GM18511 (cell line): Measurements from ENCODE around the gene GFRA4.

Experiments used
- ATAC-seq: cut with Tn5 transposase; IDR thresholded peaks from one replicate; pipeline ENCODE4 v1.9.1; 2021; ENCODE audit warnings: mild to moderate bottlenecking, moderate library complexity; ENCODE audit not compliant: unreplicated experiment

GFRA4 gene

DNA sequence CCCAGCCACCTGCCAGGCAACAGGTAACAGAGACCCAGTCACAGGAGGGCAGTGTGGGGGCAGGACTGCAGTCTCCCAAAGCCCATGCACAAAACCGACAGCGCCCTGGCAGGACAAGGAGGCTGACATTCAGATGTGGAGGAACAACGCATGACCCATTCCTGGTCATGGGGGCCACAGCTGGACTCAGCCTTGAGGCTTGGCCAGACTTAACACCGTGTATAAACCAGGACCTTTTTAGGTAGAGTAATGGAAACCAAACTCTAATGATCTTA is 8.1 kb downstream of the GFRA4 start:
- no peak for ATAC-seq

DNA sequence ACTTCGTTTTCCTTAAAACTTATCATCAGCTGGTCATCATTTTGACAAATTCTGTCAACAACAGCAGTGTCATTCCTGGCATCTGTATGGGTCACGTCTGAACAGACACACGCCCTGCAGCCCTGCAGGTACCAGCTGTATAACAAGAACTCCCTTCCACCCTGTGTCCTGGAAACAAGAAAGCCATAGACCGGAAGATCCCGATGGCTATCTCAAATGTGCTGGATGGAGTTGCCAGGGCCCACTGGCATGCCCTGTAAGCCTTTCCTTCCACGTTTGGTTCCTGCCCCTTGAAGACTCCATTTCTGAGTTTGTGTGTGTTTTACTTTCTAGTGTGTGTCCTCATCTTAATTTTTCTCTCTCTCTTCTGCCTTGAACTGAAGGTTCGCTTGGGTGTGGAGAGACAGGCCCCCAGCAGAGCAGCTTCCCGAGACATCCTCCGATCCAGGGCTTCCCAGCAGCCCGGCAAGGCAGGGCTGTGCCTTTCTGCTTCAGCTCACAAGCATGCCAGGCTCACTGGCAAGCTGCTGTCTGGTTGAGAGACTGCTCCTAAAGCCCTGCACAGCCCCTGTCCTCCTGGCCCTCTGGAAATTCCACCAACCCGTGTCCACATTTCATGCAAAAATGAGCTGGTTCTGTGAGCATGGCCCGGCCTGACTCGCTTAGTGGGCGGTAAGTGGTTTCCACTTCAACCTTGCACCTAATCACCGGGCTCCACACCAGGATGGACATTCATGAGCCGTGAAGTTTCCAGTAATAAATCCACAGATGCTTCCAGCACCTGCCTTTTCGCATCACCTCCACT is 8.7 kb downstream of the GFRA4 start:
- no peak for ATAC-seq

DNA sequence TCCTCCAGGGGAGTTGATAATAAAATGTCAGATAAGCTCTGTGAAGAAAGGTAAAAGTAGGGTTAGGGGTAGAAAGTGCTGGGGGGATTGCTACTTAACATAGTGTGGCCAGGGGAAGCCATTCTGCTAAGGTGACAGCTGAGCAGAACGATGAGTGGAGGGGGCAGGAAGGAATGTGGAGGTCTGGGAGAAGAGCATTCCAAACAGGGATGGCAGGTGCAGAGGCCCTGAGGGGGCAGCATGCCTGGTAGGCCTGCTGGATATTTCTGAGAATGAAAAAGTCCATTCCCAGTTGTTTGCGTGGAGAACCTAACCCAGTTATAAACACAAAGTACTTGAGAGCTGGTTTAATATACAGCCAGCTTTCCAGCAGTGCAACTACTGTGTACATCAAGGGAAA is 9.3 kb downstream of the GFRA4 start:
- no peak for ATAC-seq

DNA sequence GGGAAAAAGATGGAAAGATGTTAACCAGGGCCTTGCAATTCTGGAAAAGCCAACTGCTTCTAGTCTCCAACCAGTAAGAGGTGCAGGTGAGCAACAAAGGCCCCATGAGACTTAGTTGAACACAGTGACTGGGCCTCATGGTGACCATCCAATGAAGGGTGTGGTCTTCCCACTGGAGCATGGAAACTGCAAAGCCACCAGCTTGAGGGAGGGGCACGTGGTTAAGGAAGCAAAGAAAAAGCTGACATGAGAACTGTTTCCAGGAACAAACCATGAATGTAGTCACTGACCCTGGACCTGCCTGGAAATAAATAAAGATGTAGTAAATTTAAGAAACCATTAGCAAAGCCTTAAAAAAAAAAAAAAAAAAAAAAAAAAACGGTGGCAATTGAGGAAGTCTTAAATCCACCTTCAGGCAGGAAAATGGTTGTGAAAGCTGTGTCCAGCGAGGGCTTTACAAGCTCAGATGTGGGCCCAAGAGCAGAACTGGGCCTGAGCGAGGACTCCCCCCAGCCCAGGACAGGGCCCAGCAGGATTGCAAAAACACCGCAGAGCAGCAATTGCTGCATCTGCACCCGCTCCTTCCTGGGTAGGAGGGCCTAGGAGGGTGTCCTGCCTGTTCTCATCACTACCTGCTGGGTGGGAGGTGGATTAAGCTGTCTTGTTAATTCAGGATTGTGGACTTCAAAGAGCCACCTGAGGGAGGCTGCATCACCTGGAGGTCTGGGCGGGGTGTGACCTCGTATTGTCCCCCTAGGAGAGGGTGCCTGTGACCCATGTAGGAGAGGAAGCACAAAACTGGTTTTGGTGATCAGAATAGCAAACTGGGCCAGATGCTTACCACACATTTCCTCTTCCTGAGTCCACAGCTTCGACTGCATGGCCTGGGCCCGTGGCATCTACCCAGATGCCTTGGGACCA is 10.3 kb downstream of the GFRA4 start:
- no peak for ATAC-seq

DNA sequence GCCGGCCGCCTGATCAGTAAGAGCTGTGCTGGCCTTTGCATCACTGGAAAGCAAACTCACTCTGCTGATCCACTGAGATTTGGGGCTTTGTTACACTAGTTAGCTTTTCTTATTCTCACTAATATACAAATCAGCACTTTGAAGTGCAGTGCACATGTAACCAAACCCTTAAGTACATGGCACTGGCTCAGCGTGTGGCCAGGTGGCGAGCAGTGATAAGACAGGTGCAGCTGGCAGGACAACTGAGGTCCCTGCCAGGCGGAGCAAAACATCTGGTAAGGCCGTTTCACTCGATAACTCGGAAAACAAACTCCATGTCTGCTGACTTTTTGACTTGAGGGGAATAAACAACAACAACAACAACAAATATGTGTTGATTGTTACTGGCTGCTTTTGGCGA is 11.0 kb downstream of the GFRA4 start:
- no peak for ATAC-seq

DNA sequence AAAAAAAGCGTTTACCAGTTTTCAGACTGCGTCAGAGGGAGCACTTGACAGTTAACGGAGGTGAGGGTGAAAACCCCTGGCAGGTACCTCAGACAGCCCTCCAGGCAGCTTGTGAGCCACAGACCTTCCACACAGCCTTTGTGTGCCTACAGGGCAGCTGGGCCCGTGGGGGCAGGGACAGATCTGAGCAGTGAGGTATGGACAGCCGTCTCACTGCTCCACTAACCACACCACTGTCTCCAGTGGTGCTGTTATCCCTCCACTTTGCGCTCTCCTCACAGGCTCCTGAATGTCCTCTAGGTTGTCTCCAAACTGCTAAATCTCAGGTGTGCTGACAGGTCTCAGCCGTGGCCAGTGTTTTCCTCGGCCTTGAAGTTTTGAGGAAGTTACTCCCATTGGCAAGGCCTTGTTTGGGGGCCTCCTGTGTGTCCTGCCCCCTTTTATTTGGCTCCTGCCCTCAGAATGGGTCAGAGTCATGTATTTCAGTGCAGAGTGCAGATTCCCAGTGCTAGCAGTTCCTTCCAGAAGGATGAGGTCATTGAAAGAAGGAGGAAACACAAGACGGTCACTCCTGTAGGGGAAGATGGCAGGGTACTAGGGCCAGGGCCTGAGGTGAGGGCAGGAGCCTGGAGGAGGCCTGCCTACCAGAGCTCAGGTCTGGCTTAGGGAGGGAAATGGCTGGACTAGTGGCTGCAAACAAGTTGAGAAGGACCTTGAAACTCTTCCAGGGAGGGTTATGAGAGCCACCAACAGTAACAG is 11.8 kb downstream of the GFRA4 start:
- no peak for ATAC-seq

DNA sequence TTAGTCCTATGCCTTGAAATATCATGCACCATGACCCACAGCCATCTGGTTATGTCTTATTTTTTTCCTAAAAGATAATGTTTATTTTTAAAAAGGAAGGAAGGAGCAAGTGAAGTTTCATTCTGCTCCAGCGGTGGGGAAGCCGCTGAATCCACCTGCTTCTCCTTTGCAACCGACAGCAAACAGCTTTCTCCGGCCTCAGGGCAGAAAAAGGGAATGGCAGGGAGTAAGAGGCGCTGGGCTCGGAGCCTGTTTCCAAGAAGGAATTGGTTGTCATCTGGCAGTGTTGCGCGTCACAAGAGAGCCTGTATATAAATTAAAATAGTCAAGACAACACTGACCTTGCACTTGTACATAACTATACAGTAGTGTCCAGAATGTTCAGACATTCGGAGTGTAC is 14.2 kb downstream of the GFRA4 start:
- ATAC-seq: no peak

DNA sequence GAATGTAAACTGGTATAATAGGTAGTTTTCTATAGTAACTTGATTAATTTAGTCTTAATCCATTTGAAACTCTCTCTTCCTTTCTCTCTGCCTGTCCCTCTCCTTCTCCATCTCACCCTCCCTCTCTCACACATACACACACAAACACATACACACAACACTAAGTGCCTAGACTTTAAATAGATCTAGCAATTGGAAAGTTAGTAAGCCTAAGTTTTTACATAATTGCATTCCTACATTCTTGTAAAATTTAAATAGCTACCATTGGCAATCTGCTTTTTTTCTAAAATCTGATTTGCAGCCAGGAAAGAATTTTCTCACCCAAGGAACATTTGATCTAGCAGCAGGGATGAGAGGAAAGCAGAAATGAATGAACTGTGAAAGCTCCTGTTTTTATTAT is 15.7 kb downstream of the GFRA4 start:
- ATAC-seq: no peak

DNA sequence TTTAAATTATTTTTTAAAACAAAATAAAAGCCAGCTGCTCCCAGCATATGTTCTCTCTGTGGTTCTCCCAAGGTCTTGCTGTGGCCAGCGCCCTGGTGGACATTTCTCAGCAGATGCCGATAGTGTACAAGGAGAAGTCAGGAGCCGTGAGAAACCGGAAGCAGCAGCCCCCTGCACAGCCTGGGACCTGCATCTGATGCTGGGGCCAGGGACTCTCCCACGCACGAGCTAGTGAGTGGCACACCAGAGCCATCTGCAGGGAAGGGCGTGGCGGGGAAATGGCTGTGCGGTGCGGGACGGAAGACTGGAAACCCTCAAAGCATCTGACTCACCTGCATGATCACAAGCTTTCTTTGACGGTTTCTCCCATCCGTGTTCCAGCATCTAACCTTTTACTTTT is 16.5 kb downstream of the GFRA4 start:
- no peak for ATAC-seq

DNA sequence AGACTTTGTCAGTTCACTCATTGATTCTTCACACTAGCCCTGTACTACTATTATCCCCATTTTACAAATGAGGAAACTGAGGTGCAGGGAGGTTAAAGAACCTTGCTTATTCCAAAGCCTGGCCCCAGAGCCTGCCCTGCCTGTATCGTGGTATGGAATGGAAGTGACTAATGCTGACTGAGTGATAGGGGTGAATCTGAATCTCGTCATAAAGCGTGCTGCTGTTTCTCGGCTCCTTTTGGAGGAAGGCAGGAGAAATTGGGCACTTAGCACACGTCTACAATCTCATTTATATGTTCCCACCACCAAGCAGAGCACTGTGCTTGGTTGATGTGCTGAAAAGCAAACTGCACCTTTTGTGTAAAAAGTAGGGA is 17.1 kb downstream of the GFRA4 start:
- ATAC-seq: no peak

DNA sequence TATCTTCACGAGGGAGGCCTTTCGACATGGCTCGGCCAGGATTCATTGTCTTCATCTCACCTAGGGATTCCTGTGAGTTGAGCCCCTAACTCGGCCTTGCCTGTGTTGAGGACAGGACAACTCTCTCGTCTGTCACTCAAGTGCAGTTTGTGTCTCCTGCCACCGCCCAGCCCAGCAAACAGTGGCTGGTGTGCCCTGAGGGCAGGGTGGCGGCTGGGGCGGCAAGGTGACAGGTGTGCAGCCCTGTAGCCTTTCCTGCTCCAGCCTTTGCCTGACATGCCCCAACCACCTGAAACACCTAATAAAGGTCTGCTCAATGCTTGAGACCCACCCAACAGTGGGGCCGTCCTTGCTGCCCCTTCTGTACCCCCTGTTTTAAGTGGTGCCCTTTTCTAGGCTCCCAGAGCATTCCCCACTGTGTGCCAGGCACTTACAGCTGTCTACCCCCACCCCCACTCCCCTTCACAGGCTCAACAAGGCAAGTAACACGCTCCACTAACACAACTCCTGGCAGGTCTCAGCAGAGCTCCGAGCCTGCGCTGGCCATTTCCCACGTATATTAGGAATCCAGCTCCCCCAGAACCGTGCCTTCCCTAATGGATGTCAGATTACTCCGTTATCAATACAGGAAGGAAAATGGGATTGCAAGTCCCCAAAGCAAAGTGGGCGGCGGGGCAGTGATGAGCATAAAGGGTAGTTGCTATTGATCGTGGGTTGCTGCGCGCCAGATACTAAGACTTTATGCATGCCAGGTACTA is 17.7 kb downstream of the GFRA4 start:
- no peak for ATAC-seq

DNA sequence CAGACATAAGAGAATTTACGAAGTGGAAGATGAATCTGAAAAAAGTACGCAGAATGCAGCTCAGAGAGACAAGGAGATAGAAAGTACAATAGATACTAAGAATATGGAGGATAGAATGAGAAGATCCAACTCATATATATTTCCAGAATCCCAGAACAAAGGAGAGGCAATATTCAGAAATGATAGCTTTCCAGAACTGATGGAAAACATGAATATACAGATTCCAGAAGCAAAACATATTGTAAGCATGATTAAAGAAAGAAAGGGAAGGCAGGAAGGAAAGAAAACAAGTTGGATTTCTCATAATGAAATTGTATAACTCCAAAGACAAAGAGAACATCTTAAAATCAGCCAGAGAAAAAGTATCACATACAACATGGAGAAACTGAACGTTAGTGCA is 22.9 kb downstream of the GFRA4 start:
- no peak for ATAC-seq

DNA sequence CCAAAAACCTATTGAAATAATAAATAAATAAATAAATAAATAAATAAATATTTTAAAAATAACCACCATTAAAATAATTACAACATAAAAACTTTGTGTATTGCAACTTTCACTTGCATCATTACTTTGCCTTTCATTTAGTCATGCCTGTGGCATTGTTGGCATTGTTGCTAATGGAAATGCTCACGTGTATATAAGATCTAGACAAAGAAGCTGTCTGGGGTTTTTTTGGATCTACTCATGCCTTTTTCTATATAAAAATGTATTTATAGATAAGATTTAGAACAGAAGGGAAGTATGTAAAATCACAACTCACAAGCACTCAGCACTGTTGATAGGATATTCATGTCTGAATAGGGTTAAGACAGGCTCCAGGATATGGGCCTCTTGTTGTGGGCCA is 27.9 kb downstream of the GFRA4 start:
- no peak for ATAC-seq

DNA sequence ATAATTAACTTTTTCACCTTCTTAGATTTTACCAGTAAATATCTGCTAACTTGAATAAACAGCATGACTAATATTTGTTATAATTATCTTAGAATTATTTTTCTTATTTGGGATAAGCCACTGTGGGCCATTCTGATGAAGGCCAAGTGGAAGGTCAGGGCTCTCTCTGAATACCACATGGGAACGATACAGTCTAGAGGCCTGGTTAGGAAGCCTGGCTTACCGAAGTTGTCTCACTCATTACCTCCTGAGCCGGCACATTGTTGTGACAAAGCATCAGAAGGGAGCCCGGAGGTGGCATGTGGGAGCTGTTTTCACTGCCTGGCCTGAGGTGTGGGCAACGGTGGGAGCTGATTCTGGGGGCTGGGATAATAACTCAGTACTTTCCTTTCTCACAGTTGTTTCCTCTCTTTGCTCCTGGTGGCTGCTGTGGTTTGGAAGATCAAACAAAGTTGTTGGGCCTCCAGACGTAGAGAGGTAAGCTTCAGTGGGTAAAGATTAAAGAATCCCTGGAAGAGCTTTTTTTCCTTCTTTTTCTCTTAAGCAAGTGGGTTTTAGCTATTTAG is 29.2 kb downstream of the GFRA4 start:
- ATAC-seq: no peak

DNA sequence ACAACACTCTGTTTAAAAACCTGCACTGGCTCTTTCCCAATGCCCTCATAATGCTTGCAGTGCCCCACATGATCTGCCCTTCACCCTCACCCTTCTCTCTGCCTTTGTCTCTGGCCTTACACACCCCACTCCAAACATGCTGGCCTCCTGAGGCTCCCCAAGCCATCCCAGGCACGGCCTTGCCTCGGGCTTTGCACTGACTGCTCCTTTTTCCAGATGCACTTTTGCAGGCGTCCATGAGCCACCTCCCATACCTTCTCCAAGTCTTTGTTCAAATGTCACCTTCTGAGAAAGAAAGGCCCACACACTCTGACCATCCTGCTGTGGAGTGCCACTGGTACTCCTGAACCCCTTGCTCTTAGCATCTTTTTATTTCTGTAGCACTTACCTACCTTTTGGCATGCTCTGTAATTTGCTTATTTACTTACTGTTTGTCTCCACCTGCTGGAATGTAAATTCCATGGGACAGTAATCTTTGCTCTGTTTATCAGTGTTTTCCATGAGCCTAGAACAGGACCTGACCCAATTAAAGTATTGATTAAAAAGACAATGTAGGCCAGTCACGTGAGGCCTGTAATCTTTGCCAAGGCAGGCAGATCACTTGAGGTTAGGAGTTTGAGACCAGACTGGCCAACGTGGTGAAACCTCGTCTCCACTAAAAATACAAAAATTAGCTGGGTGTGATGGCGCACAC is 30.7 kb downstream of the GFRA4 start:
- ATAC-seq: no peak

DNA sequence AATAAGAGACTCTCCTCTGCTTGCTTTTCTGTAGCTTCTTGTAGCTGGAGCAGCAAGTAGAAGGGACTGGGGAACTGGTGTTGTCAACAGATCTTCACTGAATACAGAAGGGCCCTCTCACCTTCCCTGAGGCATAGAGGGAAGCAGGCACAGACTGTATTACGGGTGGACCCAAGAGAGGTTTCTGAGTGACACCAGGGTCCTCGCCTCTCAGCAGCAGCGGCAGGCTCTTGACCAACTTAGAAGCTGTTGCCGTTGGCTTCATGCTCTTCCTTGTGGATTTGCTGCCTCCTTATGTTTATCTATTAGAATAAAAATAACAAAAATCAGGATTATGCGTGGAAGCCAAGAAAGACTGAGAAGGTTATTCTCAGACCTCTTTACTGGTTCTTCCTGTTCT is 31.7 kb downstream of the GFRA4 start:
- no peak for ATAC-seq

DNA sequence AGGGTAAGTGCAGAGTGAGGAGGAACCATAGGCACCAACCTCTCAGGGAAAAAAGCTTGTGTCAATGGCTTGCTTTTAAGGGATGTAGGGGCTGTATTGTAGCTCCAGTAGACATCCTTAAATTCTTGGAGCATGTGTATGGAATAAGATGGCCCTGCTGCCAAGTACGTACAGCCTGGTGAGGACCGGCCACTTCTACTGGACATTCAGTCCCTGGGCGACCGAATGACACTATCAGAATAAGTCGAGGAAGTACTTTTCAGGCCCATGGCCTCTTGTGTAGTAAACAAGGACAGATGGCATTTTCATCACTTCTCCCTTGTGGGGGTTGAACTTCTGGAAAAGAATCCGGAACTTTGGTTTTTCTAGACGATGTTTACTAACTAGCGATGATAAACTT is 32.8 kb downstream of the GFRA4 start:
- no peak for ATAC-seq

DNA sequence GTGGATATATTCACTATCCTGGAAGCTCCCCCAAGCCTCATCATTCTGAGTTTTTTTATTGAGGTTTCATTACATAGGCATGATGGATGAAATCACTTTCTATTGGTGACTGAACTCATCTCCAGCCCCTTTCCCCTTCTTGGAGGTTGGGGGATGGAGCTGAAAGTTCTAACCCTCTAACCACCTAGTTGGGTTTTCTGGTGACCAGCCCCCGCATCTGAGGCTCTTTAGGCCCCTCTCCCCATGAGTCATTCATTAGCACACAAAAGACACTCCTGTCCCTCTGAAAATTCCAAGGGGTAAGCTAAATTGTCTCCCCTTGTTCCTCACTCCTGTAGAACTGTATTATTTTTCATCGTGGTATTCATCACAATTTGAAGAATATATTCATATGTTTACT is 33.3 kb downstream of the GFRA4 start:
- no peak for ATAC-seq

DNA sequence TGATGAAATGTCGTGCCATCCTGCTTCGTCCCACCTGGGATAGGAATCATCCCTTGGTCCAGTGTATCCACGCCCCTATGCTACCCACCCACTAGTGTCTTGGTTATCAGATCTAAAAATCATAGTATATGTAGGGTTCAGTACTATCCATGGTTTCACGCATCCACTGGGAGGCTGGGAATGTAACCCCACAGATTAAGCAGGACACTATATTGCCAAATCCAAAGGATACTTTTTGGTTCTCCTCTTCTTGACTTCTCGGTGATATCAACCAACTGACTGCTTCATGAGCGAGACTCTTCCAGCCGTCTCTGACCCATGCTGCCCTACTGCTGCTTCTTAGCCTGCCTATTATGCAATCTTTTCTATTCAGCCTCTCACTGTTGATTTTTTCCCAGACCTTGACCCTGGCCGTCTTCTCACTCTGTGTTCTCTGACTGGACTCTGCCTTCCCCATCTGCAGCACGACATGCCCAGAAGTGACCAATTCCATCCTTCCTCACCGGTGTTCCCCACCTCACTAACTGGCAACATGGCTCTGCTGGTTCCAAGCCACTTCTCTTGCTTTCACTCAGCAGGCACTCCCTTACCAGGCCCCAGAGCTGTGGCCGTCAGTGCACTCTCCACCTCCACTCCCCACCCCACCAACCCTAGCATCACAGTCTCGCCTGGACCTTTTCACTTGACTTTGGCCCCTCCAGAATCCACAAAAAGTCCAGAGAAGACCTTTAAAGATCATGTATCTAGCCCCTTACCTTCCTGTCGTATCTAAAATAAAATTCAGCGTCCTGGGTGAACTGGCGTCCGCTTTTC is 34.5 kb downstream of the GFRA4 start:
- no peak for ATAC-seq
